GM23248 (cell line): ENCODE measurements around the gene SPTB.

Source experiments
- EZH2 ChIP-seq: fragments of 200-600 bp; sonication (generic); IDR thresholded peaks from 2 replicates; pipeline ENCODE4 v1.6.1; 2018; ENCODE audit warnings: antibody characterized with exemption, mild to moderate bottlenecking; ENCODE audit not compliant: insufficient read depth, poor library complexity, severe bottlenecking
- EZH2phosphoT487 ChIP-seq: fragments of 200-600 bp; sonication (generic); IDR thresholded peaks from 2 replicates; pipeline ENCODE4 v1.6.1; 2018; ENCODE audit warnings: antibody characterized with exemption, moderate library complexity, mild to moderate bottlenecking, low read depth; ENCODE audit not compliant: insufficient read depth

GRCh38 chr14:64792231-64792630, 87.5 kb downstream of the SPTB start:
- TF ChIP-seq EZH2phosphoT487 (no peak), EZH2 (no peak)
